Measurements from ENCODE around the gene FPGT.

- TF ChIP-seq EZH2 (IDR thresholded peaks at IDR 0.05), result no peak
- TF ChIP-seq POLR2AphosphoS5 (IDR thresholded peaks at IDR 0.05; ENCODE audit: borderline replicate concordance, low read depth, low read length), result peak; percentile 88
Observed at GRCh38 chr1:74197657-74198552, at the start of gene FPGT, which contains the start of gene LRRIQ3.
